HepG2 (cell line): ENCODE measurements around the gene RAB35. TPM values are rescaled to one million over a fixed set of nuclear protein-coding genes. Genes with fewer than 3 reads are reported as not detected.

ENCODE experiments used
- CENPT ChIP-seq: sonication (generic); formaldehyde crosslinking; IDR thresholded peaks from 2 replicates; pipeline ENCODE4 v1.8.0; 2022; ENCODE audit warnings: low read depth, mild to moderate bottlenecking, moderate library complexity, missing genetic modification reagents
- NBN ChIP-seq: fragments of 450-650 bp; conservative IDR thresholded peaks from 2 replicates; pipeline ENCODE4 v1.6.1; 2017
- NCOA1 ChIP-seq: sonication (generic); formaldehyde crosslinking; IDR thresholded peaks from 2 replicates; pipeline ENCODE4 v1.9.0; 2021; ENCODE audit warnings: missing genetic modification reagents
- NFE2L1 ChIP-seq: sonication (generic); formaldehyde crosslinking; IDR thresholded peaks from 2 replicates; pipeline ENCODE4 v1.4.0; 2020; ENCODE audit warnings: missing genetic modification reagents, mild to moderate bottlenecking, borderline replicate concordance
- SAFB2 ChIP-seq: sonication (generic); formaldehyde crosslinking; IDR thresholded peaks from 2 replicates; pipeline ENCODE4 v1.5.1; 2020; ENCODE audit warnings: missing genetic modification reagents, low read depth, mild to moderate bottlenecking, borderline replicate concordance
- SALL1 ChIP-seq: sonication (generic); formaldehyde crosslinking; IDR thresholded peaks from 2 replicates; pipeline ENCODE4 v1.8.0; 2022; ENCODE audit warnings: mild to moderate bottlenecking, missing genetic modification reagents
- SP140L ChIP-seq: sonication (generic); formaldehyde crosslinking; IDR thresholded peaks from 2 replicates; pipeline ENCODE4 v1.4.0; 2020; ENCODE audit warnings: missing genetic modification reagents, borderline replicate concordance
- TAF1 ChIP-seq: sonication (generic); formaldehyde crosslinking; IDR thresholded peaks from 2 replicates; pipeline ENCODE4 v1.4.0; 2020; ENCODE audit warnings: missing genetic modification reagents
- ZFYVE20 ChIP-seq: sonication (generic); formaldehyde crosslinking; IDR thresholded peaks from 2 replicates; pipeline ENCODE4 v1.8.0; 2023; ENCODE audit warnings: low read depth, mild to moderate bottlenecking, moderate library complexity, missing genetic modification reagents, borderline replicate concordance
- ZNF3 ChIP-seq: IDR thresholded peaks from 2 replicates; pipeline ENCODE4 v1.7.0; 2017; ENCODE audit warnings: inconsistent platforms
- ZNF335 ChIP-seq: sonication (generic); formaldehyde crosslinking; IDR thresholded peaks from 2 replicates; pipeline ENCODE4 v1.4.0; 2020; ENCODE audit warnings: missing genetic modification reagents
- ZNF468 ChIP-seq: sonication (generic); formaldehyde crosslinking; IDR thresholded peaks from 2 replicates; pipeline ENCODE4 v1.8.0; 2022; ENCODE audit warnings: mild to moderate bottlenecking, moderate library complexity, missing genetic modification reagents
- ZNF570 ChIP-seq: sonication (generic); formaldehyde crosslinking; IDR thresholded peaks from 2 replicates; pipeline ENCODE4 v1.4.0; 2020; ENCODE audit warnings: mild to moderate bottlenecking, missing genetic modification reagents, borderline replicate concordance
- ZNF670 ChIP-seq: sonication (generic); formaldehyde crosslinking; IDR thresholded peaks from 2 replicates; pipeline ENCODE4 v1.8.0; 2022; ENCODE audit warnings: mild to moderate bottlenecking, missing genetic modification reagents, borderline replicate concordance
- ZNF724P ChIP-seq: sonication (generic); formaldehyde crosslinking; IDR thresholded peaks from 2 replicates; pipeline ENCODE4 v1.8.0; 2022; ENCODE audit warnings: missing genetic modification reagents, borderline replicate concordance
- ZNF737 ChIP-seq: sonication (generic); formaldehyde crosslinking; IDR thresholded peaks from 2 replicates; pipeline ENCODE4 v1.5.0; 2020; ENCODE audit warnings: missing genetic modification reagents, mild to moderate bottlenecking, borderline replicate concordance
- ZSCAN31 ChIP-seq: sonication (generic); formaldehyde crosslinking; IDR thresholded peaks from 2 replicates; pipeline ENCODE4 v1.5.0; 2020; ENCODE audit warnings: low read depth, mild to moderate bottlenecking, missing genetic modification reagents
- polyA plus RNA-seq, 8 experiments: library from polyadenylated mRNA; depleted of rRNA in 3 of 8; stranded (reverse) in 7 of 8; unstranded in 1 of 8; fragments of >200 nt; fragmentation: Illumina TruSeq in 4 of 8; extraction: Trizol in 4 of 8; gene quantifications; 2 replicates each; pipeline versions ENCODE4 v1.2.1 to v1.2.3, GENCODE V29; 2011 to 2016; ENCODE audit warnings: low read depth in 4 of 8, missing spikeins in 1 of 8, mixed read lengths in 1 of 8; ENCODE audit not compliant: insufficient read depth in 1 of 8
- total RNA-seq, 5 experiments: library from RNA; depleted of rRNA; stranded (reverse); fragments of >200 nt; fragmentation: Illumina TruSeq; extraction: Trizol; gene quantifications; 2 replicates each; pipeline ENCODE4 v1.2.3, GENCODE V29; 2016; ENCODE audit warnings: low read depth in 1 of 5
- TF ChIP-seq, protein P1 (sequence below): sonication (generic); formaldehyde crosslinking; IDR thresholded peaks from 2 replicates; pipeline ENCODE4 v1.8.0; 2022; ENCODE audit warnings: mild to moderate bottlenecking, missing genetic modification reagents
- TF ChIP-seq, protein P2 (sequence below): sonication (generic); formaldehyde crosslinking; IDR thresholded peaks from 2 replicates; pipeline ENCODE4 v1.9.0; 2022; ENCODE audit warnings: low read depth, missing genetic modification reagents
- TF ChIP-seq, protein P3 (sequence below): sonication (generic); formaldehyde crosslinking; conservative IDR thresholded peaks from 2 replicates; pipeline ENCODE4 v1.4.0; 2020; ENCODE audit warnings: missing genetic modification reagents
- TF ChIP-seq, protein P4 (sequence below): sonication (generic); formaldehyde crosslinking; IDR thresholded peaks from 2 replicates; pipeline ENCODE4 v1.5.0; 2020; ENCODE audit warnings: mild to moderate bottlenecking, missing genetic modification reagents, moderate library complexity
- TF ChIP-seq, protein P5 (sequence below): sonication (generic); formaldehyde crosslinking; IDR thresholded peaks from 2 replicates; pipeline ENCODE4 v1.8.0; 2022; ENCODE audit warnings: missing genetic modification reagents, low read depth, mild to moderate bottlenecking, borderline replicate concordance
- TF ChIP-seq, protein P6 (sequence below): sonication (generic); formaldehyde crosslinking; IDR thresholded peaks from 2 replicates; pipeline ENCODE4 v1.4.0; 2020; ENCODE audit warnings: missing genetic modification reagents, mild to moderate bottlenecking, borderline replicate concordance

Gene RAB35
- total and polyA plus RNA-seq, 2 of the 13 experiments (the other 11 are each of a cell fraction or from before 2014, with no cell fraction given) = 25.2 to 29.1 TPM

DNA sequence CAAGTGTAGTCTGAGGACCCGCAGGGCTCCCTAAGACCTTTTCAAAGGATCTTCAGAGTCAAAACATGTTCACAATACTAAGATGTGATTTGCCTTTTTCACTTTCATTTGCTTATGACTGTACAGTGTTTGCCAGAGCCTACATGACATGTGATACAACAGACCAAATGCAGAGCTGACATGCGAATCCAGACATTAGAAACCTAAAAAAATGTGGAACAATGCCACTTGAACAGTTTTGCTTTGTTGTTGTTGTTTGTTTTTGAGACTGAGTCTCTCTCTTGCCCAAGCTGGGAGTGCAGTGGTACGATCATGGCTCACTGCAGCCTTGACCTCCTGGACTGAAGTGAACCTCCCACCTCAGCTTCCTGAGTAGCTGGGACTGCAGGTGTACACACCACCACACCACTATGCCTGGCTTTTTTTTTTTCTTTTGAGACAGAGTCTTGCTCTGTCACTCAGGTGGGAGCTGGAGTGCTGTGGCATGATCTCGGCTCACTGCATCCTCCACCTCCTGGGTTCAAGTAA, 5.3 kb upstream of the RAB35 start (continued):
- TF ChIP-seq, protein P1, sequence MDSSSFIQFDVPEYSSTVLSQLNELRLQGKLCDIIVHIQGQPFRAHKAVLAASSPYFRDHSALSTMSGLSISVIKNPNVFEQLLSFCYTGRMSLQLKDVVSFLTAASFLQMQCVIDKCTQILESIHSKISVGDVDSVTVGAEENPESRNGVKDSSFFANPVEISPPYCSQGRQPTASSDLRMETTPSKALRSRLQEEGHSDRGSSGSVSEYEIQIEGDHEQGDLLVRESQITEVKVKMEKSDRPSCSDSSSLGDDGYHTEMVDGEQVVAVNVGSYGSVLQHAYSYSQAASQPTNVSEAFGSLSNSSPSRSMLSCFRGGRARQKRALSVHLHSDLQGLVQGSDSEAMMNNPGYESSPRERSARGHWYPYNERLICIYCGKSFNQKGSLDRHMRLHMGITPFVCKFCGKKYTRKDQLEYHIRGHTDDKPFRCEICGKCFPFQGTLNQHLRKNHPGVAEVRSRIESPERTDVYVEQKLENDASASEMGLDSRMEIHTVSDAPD (CRISPR knock-in tag) = no peak
- TF ChIP-seq ZNF724P (CRISPR knock-in tag) = no peak
- peak; percentile 80 for TF ChIP-seq SALL1 (CRISPR knock-in tag)
- TF ChIP-seq ZNF670 = no peak
- TF ChIP-seq ZFYVE20 = no peak
- TF ChIP-seq ZNF468 = no peak
- TF ChIP-seq TAF1 (CRISPR knock-in tag) = no peak
- TF ChIP-seq, protein P2, sequence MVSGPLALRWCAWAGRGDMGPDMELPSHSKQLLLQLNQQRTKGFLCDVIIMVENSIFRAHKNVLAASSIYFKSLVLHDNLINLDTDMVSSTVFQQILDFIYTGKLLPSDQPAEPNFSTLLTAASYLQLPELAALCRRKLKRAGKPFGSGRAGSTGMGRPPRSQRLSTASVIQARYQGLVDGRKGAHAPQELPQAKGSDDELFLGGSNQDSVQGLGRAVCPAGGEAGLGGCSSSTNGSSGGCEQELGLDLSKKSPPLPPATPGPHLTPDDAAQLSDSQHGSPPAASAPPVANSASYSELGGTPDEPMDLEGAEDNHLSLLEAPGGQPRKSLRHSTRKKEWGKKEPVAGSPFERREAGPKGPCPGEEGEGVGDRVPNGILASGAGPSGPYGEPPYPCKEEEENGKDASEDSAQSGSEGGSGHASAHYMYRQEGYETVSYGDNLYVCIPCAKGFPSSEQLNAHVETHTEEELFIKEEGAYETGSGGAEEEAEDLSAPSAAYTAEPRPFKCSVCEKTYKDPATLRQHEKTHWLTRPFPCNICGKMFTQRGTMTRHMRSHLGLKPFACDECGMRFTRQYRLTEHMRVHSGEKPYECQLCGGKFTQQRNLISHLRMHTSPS (CRISPR knock-in tag) = no peak
- no peak for TF ChIP-seq ZNF570 (CRISPR knock-in tag)
- TF ChIP-seq SAFB2 (CRISPR knock-in tag) = no peak
- no peak for TF ChIP-seq NFE2L1 (CRISPR knock-in tag)
- no peak for TF ChIP-seq ZNF737
- no peak for TF ChIP-seq ZSCAN31 (CRISPR knock-in tag)
- TF ChIP-seq CENPT (CRISPR knock-in tag) = no peak
- TF ChIP-seq SP140L (CRISPR knock-in tag) = no peak
- TF ChIP-seq, protein P3, sequence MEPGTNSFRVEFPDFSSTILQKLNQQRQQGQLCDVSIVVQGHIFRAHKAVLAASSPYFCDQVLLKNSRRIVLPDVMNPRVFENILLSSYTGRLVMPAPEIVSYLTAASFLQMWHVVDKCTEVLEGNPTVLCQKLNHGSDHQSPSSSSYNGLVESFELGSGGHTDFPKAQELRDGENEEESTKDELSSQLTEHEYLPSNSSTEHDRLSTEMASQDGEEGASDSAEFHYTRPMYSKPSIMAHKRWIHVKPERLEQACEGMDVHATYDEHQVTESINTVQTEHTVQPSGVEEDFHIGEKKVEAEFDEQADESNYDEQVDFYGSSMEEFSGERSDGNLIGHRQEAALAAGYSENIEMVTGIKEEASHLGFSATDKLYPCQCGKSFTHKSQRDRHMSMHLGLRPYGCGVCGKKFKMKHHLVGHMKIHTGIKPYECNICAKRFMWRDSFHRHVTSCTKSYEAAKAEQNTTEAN (CRISPR knock-in tag) = 0 out of 2 replicates have a peak, but pooled peaks have one; percentile 26
- no peak for TF ChIP-seq ZNF335 (CRISPR knock-in tag)
- TF ChIP-seq NCOA1 (CRISPR knock-in tag) = no peak
- TF ChIP-seq, protein P4, sequence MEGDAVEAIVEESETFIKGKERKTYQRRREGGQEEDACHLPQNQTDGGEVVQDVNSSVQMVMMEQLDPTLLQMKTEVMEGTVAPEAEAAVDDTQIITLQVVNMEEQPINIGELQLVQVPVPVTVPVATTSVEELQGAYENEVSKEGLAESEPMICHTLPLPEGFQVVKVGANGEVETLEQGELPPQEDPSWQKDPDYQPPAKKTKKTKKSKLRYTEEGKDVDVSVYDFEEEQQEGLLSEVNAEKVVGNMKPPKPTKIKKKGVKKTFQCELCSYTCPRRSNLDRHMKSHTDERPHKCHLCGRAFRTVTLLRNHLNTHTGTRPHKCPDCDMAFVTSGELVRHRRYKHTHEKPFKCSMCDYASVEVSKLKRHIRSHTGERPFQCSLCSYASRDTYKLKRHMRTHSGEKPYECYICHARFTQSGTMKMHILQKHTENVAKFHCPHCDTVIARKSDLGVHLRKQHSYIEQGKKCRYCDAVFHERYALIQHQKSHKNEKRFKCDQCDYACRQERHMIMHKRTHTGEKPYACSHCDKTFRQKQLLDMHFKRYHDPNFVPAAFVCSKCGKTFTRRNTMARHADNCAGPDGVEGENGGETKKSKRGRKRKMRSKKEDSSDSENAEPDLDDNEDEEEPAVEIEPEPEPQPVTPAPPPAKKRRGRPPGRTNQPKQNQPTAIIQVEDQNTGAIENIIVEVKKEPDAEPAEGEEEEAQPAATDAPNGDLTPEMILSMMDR (CRISPR knock-in tag) = no peak
- TF ChIP-seq ZNF3 (CRISPR knock-in tag) = no peak
- no peak for TF ChIP-seq NBN
- TF ChIP-seq, protein P5, sequence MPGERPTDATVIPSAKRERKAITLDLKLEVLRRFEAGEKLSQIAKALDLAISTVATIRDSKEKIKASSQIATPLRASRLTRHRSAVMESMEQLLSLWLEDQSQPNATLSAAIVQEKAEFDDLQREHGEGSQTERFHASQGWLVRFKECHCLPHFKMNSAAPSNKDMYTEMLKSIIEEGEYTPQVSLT (CRISPR knock-in tag) = no peak
- TF ChIP-seq, protein P6, sequence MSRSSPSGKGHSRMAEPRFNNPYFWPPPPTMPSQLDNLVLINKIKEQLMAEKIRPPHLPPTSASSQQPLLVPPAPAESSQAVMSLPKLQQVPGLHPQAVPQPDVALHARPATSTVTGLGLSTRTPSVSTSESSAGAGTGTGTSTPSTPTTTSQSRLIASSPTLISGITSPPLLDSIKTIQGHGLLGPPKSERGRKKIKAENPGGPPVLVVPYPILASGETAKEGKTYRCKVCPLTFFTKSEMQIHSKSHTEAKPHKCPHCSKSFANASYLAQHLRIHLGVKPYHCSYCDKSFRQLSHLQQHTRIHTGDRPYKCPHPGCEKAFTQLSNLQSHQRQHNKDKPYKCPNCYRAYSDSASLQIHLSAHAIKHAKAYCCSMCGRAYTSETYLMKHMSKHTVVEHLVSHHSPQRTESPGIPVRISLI (CRISPR knock-in tag) = peak; percentile 94
